K562 (cell line): ENCODE results near the gene EWSR1.

Experiments
- CTCF ChIP-seq, 3 experiments: IDR thresholded peaks in 2 of 3; conservative IDR thresholded peaks in 1 of 3; 2 replicates each; pipeline ENCODE4 v1.5.1; 2011 to 2012; ENCODE audit warnings: low read length in 3 of 3, mild to moderate bottlenecking in 3 of 3, control low read depth in 2 of 3, improper control_type of control experiment in 1 of 3, inconsistent platforms in 1 of 3, low read depth in 1 of 3, mixed read lengths in 1 of 3, moderate library complexity in 1 of 3; ENCODE audit not compliant: insufficient read depth in 2 of 3
- LARP7 ChIP-seq: fragments of 450-650 bp; IDR thresholded peaks from 2 replicates; pipeline ENCODE4 v1.6.1; 2016
- MAFG ChIP-seq: fragments of 450-650 bp; conservative IDR thresholded peaks from 2 replicates; pipeline ENCODE4 v1.6.1; 2016; ENCODE audit warnings: missing genetic modification characterization, missing compliant biosample characterization
- RNF2 ChIP-seq: sonication (generic); IDR thresholded peaks from 2 replicates; pipeline ENCODE4 v1.6.1; 2016
- SAFB2 ChIP-seq: fragments of 200-400 bp; formaldehyde crosslinking; IDR thresholded peaks from 2 replicates; pipeline ENCODE4 v1.6.1; 2018; ENCODE audit warnings: borderline replicate concordance, low read length, low read depth, moderate library complexity; ENCODE audit not compliant: severe bottlenecking
- SREBF1 ChIP-seq: fragments of 150-350 bp; IDR thresholded peaks from 2 replicates; pipeline ENCODE4 v1.6.1; 2014; ENCODE audit warnings: antibody characterized with exemption, low read depth, low read length, borderline replicate concordance
- ZNF766 ChIP-seq: fragments of 200-800 bp; sonication (Bioruptor generic); conservative IDR thresholded peaks from 2 replicates; pipeline ENCODE4 v1.6.1; 2016; ENCODE audit warnings: missing genetic modification characterization, missing compliant biosample characterization

GRCh38 chr22:29334696-29335344, 66.8 kb downstream of the EWSR1 start:
- TF ChIP-seq CTCF (IDR thresholded peaks at IDR 0.05 in 2 of 3, conservative IDR thresholded peaks at IDR 0.05 in 1 of 3; ENCODE audit: insufficient read depth in 2 of 3, low read depth in 1 of 3, low read length in 3 of 3) (no peak), ZNF766 (CRISPR knock-in tag) (no peak), RNF2 (no peak), SREBF1 (no peak), SAFB2 (no peak), MAFG (tag) (no peak), LARP7 (no peak)
